ENCODE data around the gene MYBPC1.
"Not testable (repeated sequence)": the region's sequence is repeated elsewhere in the genome, so short reads cannot be mapped to it uniquely, and the experiment has no call there.

The MYBPC1 gene

GRCh38 chr12:101678081-101678480 lies 83.3 kb downstream of the MYBPC1 start:
- H3K4me3 ChIP-seq (ENCODE audit: low read depth, low read length): no peak overlapping the region
- H3K9me3 ChIP-seq (ENCODE audit: control insufficient read depth, insufficient read depth, low read depth, low read length): no peaks in the 10 kb centered on the region
- no peaks in the 10 kb centered on the region for H3K36me3 ChIP-seq (ENCODE audit: control insufficient read depth, insufficient read depth, low read length)
- no peak overlapping the region for H3K9ac ChIP-seq (ENCODE audit: low read length)
- H3K27me3 ChIP-seq (ENCODE audit: control insufficient read depth, insufficient read depth, low read length): no peaks in the 10 kb centered on the region
- H3K4me1 ChIP-seq (ENCODE audit: control insufficient read depth, insufficient read depth, low read length): no peaks in the 10 kb centered on the region
- H3K27ac ChIP-seq (ENCODE audit: low read depth, low read length): no peak overlapping the region

GRCh38 chr12:101680240-101680639 lies 85.5 kb downstream of the MYBPC1 start:
- Histone ChIP-seq H3K9ac (ENCODE audit: low read length) (no peak overlapping the region), H3K4me1 (ENCODE audit: control insufficient read depth, insufficient read depth, low read length) (no peaks in the 10 kb centered on the region), H3K4me3 (ENCODE audit: low read depth, low read length) (no peak overlapping the region), H3K9me3 (ENCODE audit: control insufficient read depth, insufficient read depth, low read depth, low read length) (no peaks in the 10 kb centered on the region), H3K36me3 (ENCODE audit: control insufficient read depth, insufficient read depth, low read length) (no peaks in the 10 kb centered on the region), H3K27me3 (ENCODE audit: control insufficient read depth, insufficient read depth, low read length) (no peaks in the 10 kb centered on the region), H3K27ac (ENCODE audit: low read depth, low read length) (no peak overlapping the region)

GRCh38 chr12:101680647-101681046 lies 85.9 kb downstream of the MYBPC1 start:
- no peaks in the 10 kb centered on the region for H3K4me1 ChIP-seq (ENCODE audit: control insufficient read depth, insufficient read depth, low read length)
- no peak overlapping the region for H3K9ac ChIP-seq (ENCODE audit: low read length)
- no peaks in the 10 kb centered on the region for H3K9me3 ChIP-seq (ENCODE audit: control insufficient read depth, insufficient read depth, low read depth, low read length)
- no peaks in the 10 kb centered on the region for H3K36me3 ChIP-seq (ENCODE audit: control insufficient read depth, insufficient read depth, low read length)
- no peak overlapping the region for H3K27ac ChIP-seq (ENCODE audit: low read depth, low read length)
- H3K4me3 ChIP-seq (ENCODE audit: low read depth, low read length): no peak overlapping the region
- H3K27me3 ChIP-seq (ENCODE audit: control insufficient read depth, insufficient read depth, low read length): no peaks in the 10 kb centered on the region

GRCh38 chr12:101681627-101682026 lies 86.9 kb downstream of the MYBPC1 start:
- H3K27me3 ChIP-seq (ENCODE audit: control insufficient read depth, insufficient read depth, low read length); H3K36me3 ChIP-seq (ENCODE audit: control insufficient read depth, insufficient read depth, low read length); H3K9ac ChIP-seq (ENCODE audit: low read length); H3K4me1 ChIP-seq (ENCODE audit: control insufficient read depth, insufficient read depth, low read length); H3K4me3 ChIP-seq (ENCODE audit: low read depth, low read length); H3K9me3 ChIP-seq (ENCODE audit: control insufficient read depth, insufficient read depth, low read depth, low read length); H3K27ac ChIP-seq (ENCODE audit: low read depth, low read length): not testable (repeated sequence)

GRCh38 chr12:101685092-101685491 lies 90.3 kb downstream of the MYBPC1 start:
- Histone ChIP-seq H3K4me1 (ENCODE audit: control insufficient read depth, insufficient read depth, low read length) (no peaks in the 10 kb centered on the region), H3K9ac (ENCODE audit: low read length) (no peak overlapping the region), H3K27ac (ENCODE audit: low read depth, low read length) (no peak overlapping the region), H3K4me3 (ENCODE audit: low read depth, low read length) (no peak overlapping the region), H3K27me3 (ENCODE audit: control insufficient read depth, insufficient read depth, low read length) (no peaks in the 10 kb centered on the region), H3K9me3 (ENCODE audit: control insufficient read depth, insufficient read depth, low read depth, low read length) (no peaks in the 10 kb centered on the region), H3K36me3 (ENCODE audit: control insufficient read depth, insufficient read depth, low read length) (no peaks in the 10 kb centered on the region)

- H3K9me3 ChIP-seq (ENCODE audit: control insufficient read depth, insufficient read depth, low read depth, low read length): no peaks in the 10 kb centered on the region
- no peaks in the 10 kb centered on the region for H3K4me1 ChIP-seq (ENCODE audit: control insufficient read depth, insufficient read depth, low read length)
- H3K27ac ChIP-seq (ENCODE audit: low read depth, low read length): no peak overlapping the region
- no peak overlapping the region for H3K9ac ChIP-seq (ENCODE audit: low read length)
- no peaks in the 10 kb centered on the region for H3K36me3 ChIP-seq (ENCODE audit: control insufficient read depth, insufficient read depth, low read length)
- H3K27me3 ChIP-seq (ENCODE audit: control insufficient read depth, insufficient read depth, low read length): no peaks in the 10 kb centered on the region
- no peak overlapping the region for H3K4me3 ChIP-seq (ENCODE audit: low read depth, low read length)
Measured at GRCh38 chr12:101686176-101686575, 91.4 kb downstream of the MYBPC1 start.

- H3K27me3 ChIP-seq (ENCODE audit: control insufficient read depth, insufficient read depth, low read length): peaks cover 1% of the 10 kb centered on the region
- no peaks in the 10 kb centered on the region for H3K9me3 ChIP-seq (ENCODE audit: control insufficient read depth, insufficient read depth, low read depth, low read length)
Measured at GRCh38 chr12:101690544-101691098, 95.8 kb downstream of the MYBPC1 start.

GRCh38 chr12:101691503-101692096 lies 96.8 kb downstream of the MYBPC1 start:
- Histone ChIP-seq H3K9me3 (ENCODE audit: control insufficient read depth, insufficient read depth, low read depth, low read length) (no peaks in the 10 kb centered on the region), H3K27ac (ENCODE audit: low read depth, low read length) (no peak overlapping the region), H3K4me1 (ENCODE audit: control insufficient read depth, insufficient read depth, low read length) (peaks cover 2% of the 10 kb centered on the region), H3K27me3 (ENCODE audit: control insufficient read depth, insufficient read depth, low read length) (peaks cover 11% of the 10 kb centered on the region), H3K4me3 (ENCODE audit: low read depth, low read length) (no peak overlapping the region), H3K9ac (ENCODE audit: low read length) (no peak overlapping the region), H3K36me3 (ENCODE audit: control insufficient read depth, insufficient read depth, low read length) (no peaks in the 10 kb centered on the region)

More at GRCh38 chr12:101690544-101691098, 95.8 kb downstream of the MYBPC1 start:
- Histone ChIP-seq H3K36me3 (ENCODE audit: control insufficient read depth, insufficient read depth, low read length) (no peaks in the 10 kb centered on the region), H3K4me1 (ENCODE audit: control insufficient read depth, insufficient read depth, low read length) (no peaks in the 10 kb centered on the region), H3K27ac (ENCODE audit: low read depth, low read length) (no peak overlapping the region), H3K4me3 (ENCODE audit: low read depth, low read length) (no peak overlapping the region), H3K9ac (ENCODE audit: low read length) (no peak overlapping the region)

GRCh38 chr12:101694297-101694848 lies 99.6 kb downstream of the MYBPC1 start:
- no peak overlapping the region for H3K9ac ChIP-seq (ENCODE audit: low read length)
- H3K27ac ChIP-seq (ENCODE audit: low read depth, low read length): no peak overlapping the region
- no peaks in the 10 kb centered on the region for H3K9me3 ChIP-seq (ENCODE audit: control insufficient read depth, insufficient read depth, low read depth, low read length)
- H3K4me1 ChIP-seq (ENCODE audit: control insufficient read depth, insufficient read depth, low read length): peaks cover 9% of the 10 kb centered on the region
- H3K27me3 ChIP-seq (ENCODE audit: control insufficient read depth, insufficient read depth, low read length): peaks cover 17% of the 10 kb centered on the region
- H3K4me3 ChIP-seq (ENCODE audit: low read depth, low read length): no peak overlapping the region
- no peaks in the 10 kb centered on the region for H3K36me3 ChIP-seq (ENCODE audit: control insufficient read depth, insufficient read depth, low read length)

- Histone ChIP-seq H3K9me3 (ENCODE audit: control insufficient read depth, insufficient read depth, low read depth, low read length) (no peaks in the 10 kb centered on the region), H3K4me3 (ENCODE audit: low read depth, low read length) (no peak overlapping the region), H3K27me3 (ENCODE audit: control insufficient read depth, insufficient read depth, low read length) (peaks cover 17% of the 10 kb centered on the region), H3K36me3 (ENCODE audit: control insufficient read depth, insufficient read depth, low read length) (no peaks in the 10 kb centered on the region), H3K4me1 (ENCODE audit: control insufficient read depth, insufficient read depth, low read length) (peaks cover 9% of the 10 kb centered on the region), H3K27ac (ENCODE audit: low read depth, low read length) (no peak overlapping the region), H3K9ac (ENCODE audit: low read length) (no peak overlapping the region)
Measured at GRCh38 chr12:101694986-101695385, 100.2 kb downstream of the MYBPC1 start.

GRCh38 chr12:101695706-101696105 lies 100.9 kb downstream of the MYBPC1 start:
- Histone ChIP-seq H3K9ac (ENCODE audit: low read length) (no peak overlapping the region), H3K9me3 (ENCODE audit: control insufficient read depth, insufficient read depth, low read depth, low read length) (no peaks in the 10 kb centered on the region), H3K27ac (ENCODE audit: low read depth, low read length) (no peak overlapping the region), H3K27me3 (ENCODE audit: control insufficient read depth, insufficient read depth, low read length) (peaks cover 17% of the 10 kb centered on the region), H3K4me3 (ENCODE audit: low read depth, low read length) (no peak overlapping the region), H3K4me1 (ENCODE audit: control insufficient read depth, insufficient read depth, low read length) (peaks cover 9% of the 10 kb centered on the region), H3K36me3 (ENCODE audit: control insufficient read depth, insufficient read depth, low read length) (no peaks in the 10 kb centered on the region)
